SH-SY5Y (cell line): ENCODE data around the gene VAPB.

Experiments used
- GATA2 ChIP-seq: IDR thresholded peaks from 2 replicates; pipeline ENCODE4 v1.6.1; 2011; ENCODE audit warnings: mild to moderate bottlenecking, low read depth, low read length
- GATA3 ChIP-seq: IDR thresholded peaks from 2 replicates; pipeline ENCODE4 v1.6.1; 2011; ENCODE audit warnings: low read depth, mild to moderate bottlenecking, low read length, moderate library complexity

DNA sequence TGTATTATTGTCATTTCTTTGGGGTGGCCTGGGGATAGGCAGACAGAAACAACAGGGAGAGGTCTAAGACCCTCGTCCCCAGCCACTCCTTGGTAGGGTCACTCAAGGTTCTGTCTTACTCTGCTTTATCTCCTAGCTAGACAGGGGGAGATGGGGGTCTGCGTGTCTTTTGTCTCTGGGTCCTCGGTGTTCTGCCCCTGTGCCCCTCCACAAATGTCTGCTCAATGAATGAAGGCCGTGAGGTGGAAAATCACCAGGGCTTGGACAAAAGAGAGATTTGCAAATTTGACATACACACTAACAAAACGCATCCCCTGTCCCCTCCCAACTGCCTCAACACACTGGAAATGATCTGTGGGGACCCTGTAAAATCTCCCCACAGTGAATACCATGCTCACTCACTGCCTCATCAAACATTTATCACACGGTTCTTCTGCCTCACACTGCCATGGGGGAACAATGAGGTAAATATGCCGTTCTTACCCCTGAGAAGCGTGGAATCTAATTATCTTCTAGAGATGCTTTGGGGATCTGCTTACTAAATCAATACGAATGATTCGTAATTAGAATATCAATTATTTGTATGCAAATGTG is 13.2 kb upstream of the VAPB start:
- TF ChIP-seq GATA3 (no peak), GATA2 (no peak)
